Endometrial microvascular endothelial cells (primary cell): Measurements from ENCODE around the gene BCL2L13. TPM values are rescaled to one million over a fixed set of nuclear protein-coding genes. Genes with fewer than 3 reads are reported as not detected.

ENCODE experiments used
- in situ Hi-C: cut with HindIII; loops from 2 replicates; pipeline ENCODE4 v1.10.0; 2017; ENCODE audit warnings: low sequenced_read_pairs, low pct_unique_long_range_greater_than_20kb; ENCODE audit errors: inconsistent ontology term
- total RNA-seq: library from RNA; depleted of rRNA; stranded (reverse); fragments of >200 nt; gene quantifications from one replicate; pipeline ENCODE4 v1.2.3, GENCODE V29; 2015; ENCODE audit errors: inconsistent ontology term

Gene BCL2L13, protein sequence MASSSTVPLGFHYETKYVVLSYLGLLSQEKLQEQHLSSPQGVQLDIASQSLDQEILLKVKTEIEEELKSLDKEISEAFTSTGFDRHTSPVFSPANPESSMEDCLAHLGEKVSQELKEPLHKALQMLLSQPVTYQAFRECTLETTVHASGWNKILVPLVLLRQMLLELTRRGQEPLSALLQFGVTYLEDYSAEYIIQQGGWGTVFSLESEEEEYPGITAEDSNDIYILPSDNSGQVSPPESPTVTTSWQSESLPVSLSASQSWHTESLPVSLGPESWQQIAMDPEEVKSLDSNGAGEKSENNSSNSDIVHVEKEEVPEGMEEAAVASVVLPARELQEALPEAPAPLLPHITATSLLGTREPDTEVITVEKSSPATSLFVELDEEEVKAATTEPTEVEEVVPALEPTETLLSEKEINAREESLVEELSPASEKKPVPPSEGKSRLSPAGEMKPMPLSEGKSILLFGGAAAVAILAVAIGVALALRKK
- total RNA-seq = 78.2 TPM

DNA sequence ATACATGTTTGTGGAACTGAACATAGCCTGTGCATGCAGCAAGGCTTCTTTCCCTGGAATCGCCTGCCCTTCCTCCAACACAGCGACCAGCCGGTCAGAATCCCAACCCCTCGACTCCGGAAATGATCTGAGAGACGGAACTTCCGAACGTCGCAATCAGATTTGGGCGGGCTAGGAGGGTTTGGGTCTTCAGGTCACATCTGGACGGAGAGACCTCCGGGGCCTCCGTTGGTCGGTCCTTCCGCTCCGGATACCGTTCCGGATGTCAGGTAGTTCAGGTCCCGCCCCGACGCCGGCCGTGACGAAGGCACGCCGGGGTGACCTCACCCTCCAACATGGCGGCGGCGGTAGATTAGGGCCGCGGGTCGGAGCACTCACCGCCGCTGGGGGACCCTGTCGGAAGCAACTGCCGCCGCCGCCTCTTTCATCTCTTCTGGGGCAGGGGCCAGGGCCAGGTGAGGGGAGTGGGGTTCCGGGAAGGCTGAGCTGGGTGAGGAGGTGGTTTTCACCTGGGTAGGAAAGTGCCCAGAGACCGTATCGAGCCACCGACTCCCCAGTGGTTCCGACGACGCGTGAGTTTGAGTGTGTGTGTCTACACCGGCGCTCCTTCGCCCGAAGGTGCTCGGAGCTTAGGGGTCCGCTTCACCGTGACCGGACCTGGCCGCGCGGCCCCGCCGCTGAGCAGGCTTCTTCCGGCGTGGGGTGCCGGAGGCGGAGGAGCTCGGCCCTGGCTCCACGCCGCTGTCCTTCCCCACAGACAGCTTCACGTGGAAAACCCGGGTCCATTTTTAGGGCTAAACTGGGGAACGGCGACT, at the start of gene BCL2L13:
Gene BCL2L13 (plus strand): TSS at position 326 of the 815 bp plus-strand sequence. CDS start 16,955 bp downstream, outside the sequence.
- in situ Hi-C loops = no loop called here

DNA sequence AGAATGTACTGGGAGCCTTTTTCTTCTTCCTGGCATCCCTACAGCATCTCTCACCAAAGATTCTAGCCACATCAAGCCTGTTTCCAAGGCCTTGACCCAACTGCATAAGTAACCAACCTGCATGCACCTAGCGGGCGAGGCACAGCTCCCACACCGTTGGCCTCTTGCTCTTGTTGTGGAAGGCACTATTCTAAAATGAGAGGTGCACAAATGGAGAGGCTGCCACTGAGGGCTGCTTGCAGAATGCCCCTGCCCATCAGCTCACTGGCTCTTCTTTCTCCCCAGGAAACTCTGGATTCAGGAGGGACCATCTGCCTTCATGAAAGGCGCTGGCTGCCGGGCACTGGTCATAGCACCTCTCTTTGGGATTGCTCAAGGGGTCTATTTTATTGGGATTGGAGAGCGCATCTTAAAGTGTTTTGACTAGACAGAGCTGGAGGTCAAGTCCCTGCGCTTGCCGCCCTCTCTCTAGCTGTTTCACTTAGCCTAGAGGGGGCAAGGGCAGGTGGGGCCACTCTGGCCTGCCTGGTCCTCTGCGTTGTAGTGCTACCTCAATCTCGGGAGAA, 48.7 kb upstream of the BCL2L13 start:
- in situ Hi-C loops = no loop called here

DNA sequence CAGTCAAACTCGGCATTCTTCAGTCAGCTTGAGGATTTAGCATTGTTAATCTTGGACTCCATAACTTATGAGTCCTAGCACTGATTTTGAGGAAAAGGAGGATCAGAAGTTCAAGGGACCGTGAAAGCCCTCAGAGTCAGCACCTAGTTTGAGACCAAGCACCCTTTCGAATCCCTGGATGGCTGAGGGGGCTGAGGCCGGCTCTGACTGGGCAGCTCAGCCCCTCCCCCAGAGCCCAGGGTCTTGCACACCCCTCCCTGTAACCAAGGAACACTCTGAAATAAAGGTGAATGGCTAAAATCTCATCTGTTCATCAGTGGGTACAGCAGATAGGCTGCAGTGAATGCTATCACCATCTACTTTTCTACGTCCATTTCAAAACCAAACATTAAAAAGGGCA, 48.0 kb upstream of the BCL2L13 start:
- in situ Hi-C loops = no loop called here

DNA sequence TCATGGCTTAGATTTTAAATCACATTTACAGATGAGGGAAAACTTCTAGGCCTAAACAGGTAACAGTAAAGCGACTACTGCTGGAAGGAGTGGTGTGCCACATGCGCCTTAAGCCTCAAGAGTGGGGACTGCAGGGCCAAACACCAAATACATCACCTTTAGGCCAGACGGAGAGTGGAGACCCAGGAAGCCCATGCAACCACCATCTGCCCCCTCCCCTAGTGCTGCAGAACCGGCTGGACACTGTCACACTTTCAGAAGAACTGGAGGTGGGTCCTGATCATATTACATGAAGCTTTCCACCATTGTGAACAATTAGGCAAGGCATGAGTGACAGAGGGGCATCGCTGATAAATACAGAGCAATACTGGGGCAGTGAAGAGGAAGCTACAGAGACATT, 46.4 kb upstream of the BCL2L13 start:
- in situ Hi-C loops = no loop called here

DNA sequence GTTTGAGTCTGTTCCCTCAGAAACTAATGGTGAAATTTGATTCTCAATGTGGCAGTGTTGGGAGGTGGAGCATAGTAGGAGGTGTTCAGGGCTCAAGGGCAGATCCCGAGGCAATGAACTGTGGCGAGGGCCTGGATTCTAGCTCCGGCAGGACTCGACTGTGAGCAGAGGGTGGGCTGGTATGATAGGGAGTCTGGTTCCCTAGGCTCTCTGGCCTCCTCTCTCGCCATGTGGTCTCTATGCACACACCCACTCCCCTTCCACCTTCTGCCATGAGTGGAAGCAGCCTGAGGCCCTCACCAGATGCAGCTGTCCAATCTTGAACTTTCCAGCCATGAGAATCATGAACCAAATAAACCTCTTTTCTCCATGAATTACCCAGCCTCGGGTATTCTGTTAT, 42.3 kb upstream of the BCL2L13 start:
- in situ Hi-C loops = no loop called here

DNA sequence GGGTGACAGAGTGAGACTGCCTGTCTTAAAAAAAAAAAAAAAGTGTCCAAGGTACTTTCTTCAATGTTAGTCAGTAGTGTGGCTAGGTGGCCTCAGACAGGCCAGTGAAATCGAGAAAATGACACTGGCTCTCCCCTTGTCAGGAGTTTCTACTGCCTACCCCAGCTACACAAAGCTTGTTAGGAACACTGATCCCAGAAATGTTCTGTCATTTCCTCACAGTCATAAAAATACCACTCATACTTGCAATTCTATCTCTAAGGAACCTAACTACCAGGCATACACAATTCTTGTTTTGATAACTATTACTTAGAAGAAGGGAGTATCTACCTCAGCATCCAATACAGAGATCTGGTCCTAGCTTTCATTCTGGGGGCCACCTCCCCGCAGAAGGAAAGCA, 41.3 kb upstream of the BCL2L13 start:
- in situ Hi-C loops = no loop called here

DNA sequence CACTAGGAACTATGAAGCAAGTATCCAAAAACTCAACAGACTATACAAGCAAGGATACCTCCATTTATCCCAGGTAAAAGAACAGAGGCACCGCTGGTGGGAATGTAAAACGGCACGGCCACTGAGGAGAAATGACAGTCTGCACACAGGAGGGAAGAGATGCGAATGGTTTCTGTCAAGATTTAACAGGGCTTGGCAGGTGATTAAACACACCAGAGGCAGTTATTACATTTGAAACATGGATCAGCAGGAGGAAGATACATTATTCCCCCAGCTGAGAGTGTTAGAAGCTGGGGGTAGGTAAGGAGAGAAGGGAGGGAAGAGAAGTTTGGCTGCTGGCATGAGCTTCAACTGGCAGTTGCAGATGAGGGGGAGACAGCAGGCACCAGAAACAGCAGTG, 40.2 kb upstream of the BCL2L13 start:
- in situ Hi-C loops = no loop called here

DNA sequence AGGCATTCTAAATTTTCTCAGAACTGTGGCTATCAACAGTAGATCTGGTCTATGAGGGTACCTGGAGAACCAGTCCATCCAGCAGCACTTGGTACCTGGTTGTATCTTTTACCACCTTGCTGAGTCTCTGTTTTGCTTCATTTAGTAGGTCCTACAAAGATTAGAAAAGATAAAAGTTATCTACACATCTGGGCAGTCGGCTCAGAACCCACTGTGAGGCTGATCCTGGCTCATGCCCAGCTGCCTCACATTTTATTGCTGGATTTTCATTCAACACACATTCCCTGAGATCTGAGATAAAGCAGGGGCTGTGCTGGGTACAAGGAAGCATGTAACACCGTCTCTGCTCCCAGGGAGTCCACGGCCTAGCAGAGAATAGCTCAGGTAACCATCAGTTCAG, 37.5 kb upstream of the BCL2L13 start:
- in situ Hi-C loops = no loop called here

DNA sequence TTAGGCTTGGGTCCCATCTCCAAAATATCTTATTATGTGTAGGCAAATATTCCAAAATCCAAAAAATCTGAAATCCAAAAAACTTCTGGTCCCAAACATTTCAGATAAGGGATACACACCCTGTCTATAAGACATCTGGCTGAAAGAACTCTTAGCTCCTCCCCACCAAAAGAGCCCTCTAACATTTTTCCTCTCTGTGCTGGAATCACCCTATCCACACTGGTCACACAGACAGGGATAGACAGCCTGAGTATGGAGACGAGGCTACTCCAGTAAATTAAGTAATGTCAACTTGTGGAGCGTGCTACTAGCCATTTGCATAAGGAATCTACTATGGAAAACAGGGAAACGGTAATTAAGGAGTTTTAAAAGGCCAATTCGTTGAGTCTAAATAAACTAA, 34.9 kb upstream of the BCL2L13 start:
- in situ Hi-C loops = no loop called here

DNA sequence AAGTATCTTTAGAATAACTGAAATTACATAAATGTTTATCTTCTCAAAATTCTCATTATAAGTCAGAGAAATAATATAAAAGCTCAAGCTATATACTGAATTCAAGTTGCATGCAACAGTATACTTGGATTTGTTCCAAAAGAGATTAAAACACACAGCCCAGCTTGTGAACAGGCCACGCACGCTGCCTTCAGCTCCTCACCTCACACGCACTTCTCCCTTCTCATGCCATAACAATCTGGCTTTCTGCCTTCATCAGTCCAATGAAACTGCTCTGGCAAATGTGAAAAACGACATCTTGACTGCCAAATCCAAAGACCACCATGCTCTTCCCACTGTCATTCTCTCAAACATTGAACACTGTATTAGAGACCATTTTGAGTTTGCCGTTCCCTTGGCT, 32.1 kb upstream of the BCL2L13 start:
- in situ Hi-C loops = no loop called here

DNA sequence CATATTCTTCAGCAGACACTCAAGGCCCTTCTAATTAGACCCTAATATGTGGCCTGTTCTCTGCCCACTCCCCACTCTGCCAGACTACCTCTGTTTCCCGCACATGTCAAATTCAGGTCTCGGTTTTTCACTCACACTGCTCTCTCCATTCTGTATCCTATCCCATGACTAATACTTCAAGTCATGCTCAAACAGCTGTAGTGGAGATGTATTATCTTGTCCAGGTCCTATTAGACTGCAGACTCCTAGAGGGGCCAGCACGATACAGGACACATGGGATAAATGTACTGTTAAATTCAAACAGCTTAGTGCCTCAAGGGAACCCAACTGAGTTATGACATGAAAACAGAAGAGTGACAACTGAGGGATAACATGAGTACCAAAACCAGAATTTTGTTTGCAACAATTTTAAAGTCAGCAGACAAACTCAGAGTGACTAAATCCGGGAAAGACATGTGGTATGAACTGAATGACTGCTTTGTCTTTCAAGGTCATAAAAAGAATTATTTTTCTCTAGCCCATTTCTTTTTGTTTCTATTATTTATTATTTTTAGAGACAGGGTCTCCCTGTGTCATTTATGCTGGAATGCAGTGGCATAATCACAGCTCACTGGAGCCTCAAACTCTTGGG, 30.6 kb upstream of the BCL2L13 start:
- in situ Hi-C loops = no loop called here

DNA sequence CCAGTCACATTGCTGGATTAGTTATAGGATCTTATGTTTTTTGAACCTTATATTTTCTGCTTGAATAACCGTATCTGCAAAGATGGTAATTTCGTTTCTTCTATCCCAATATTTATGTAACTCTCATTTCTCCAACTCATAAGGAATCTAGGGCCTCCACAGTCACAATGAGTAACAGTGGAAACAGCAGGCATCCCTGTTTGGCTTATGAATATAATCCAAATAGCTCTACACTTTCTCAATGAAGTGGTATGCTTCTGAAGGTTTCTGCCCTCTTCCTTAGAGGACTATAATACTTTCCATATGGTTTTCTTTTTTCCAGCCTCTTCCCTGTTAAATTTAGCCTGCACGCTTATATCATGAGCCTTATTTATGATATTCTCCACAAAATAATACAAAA, 26.5 kb upstream of the BCL2L13 start:
- in situ Hi-C loops = no loop called here

DNA sequence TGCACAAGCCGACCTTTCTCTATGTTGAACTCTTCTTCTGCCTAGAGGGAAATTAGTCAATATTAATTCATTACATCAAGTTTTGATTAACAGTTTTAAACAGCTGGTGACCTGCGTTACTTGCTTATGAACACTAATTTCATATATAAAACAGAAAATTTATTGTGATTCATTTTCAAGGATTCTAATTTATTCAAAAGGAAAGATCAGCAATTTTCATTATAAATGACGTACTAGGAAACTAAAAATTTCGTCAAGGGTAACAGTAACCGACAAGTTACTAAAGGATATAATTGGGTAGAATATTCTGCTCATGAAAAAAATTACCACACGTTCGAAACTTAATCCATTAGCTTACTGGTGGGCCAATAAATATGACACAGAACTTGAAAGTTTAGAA, 25.3 kb upstream of the BCL2L13 start:
- in situ Hi-C loops = no loop called here

DNA sequence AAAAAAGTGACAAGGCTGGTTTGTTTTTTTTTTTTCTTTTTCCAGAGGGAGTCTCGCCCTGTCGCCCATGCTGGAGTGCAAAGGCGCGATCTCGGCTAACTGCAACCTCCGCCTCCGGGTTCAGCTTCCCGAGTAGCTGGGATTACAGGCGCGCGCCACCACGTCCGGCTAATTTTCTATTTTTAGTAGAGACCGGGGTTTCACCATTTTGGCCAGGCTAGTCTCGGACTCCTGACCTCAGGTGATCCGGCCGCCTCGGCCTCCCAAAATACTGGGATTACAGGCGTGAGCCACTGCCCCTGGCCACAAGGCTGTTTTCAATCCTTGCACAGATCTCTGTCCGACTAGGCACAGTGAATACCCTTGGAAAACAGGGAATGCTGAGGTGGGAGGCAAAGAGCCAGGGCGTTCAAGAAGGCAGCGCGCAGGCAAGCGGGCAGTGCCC, 10.6 kb upstream of the BCL2L13 start:
- in situ Hi-C loops = no loop called here

DNA sequence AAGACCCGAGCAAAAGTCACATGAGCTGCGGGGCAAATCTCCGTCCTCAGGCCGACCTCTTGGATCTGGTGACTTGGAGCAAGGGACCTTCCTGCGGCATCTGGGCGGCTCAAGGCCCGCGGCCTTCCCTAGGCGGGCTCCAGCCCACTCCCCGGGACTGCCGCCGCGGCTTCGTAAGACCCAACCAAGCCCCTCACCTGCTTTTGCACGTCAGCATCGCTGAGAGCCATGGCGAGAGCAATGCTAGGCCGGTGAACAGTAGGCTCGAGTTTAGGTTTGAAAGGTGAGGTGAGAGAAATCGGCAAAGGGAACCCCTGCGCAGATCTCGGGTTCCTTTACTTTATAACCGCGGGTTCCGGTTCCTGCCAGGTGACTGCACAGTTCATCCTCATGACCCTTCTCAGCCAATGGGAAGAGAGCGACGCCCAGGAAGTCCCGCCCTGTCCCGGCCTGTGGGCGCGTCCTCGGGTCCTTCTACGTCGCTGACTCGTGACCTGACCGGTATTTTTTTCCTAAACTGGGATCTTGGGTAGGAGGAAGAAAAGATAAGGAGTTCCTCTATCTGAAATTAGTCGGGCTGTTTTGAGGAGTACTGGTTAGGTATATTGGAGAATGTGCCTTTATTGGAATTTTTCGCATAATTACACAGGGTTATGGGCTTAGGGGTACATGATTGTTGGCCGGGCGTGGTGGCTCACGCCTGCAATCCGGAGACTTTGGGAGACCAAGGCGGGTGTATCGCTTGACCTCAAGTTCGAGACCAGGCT, 10.0 kb upstream of the BCL2L13 start, which contains the start of gene ATP6V1E1:
Gene ATP6V1E1 (minus strand): TSS at position 344 of the 767 bp plus-strand sequence. CDS start 114 bp downstream, at position 230.
- in situ Hi-C loops = no loop called here

DNA sequence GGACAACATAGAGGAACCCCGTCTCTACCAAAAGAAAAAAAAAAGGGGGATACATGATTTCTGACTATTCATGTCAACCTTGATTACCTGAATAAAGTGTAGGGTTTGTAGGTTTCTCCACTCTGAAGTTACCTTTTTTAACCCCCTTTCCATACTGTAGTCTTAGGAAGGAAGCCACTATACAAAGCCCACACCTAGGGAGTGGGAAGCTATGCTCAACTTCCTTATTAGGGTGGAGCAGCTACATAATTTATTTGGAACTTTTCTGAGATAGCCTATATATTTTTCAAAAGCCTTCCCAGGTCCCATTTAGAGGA, 9.4 kb upstream of the BCL2L13 start:
- in situ Hi-C loops = no loop called here

DNA sequence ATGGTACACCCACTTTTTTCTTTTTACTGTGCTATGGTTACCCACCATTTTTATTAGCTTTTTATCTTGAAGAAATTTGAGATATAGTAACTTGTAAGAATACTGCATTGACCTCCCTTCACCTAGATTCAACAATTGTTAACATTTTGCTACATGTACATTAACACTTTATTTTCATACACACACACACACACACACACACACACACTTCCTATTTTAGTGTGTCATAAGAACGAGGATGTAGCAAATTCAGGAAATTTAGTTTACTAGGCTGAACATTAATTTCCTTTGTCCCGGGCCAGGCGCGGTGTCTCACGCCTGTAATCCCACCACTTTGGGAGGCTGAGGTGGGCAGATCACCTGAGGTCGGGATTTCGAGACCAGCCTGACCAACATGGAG, 8.9 kb upstream of the BCL2L13 start:
- in situ Hi-C loops = no loop called here

DNA sequence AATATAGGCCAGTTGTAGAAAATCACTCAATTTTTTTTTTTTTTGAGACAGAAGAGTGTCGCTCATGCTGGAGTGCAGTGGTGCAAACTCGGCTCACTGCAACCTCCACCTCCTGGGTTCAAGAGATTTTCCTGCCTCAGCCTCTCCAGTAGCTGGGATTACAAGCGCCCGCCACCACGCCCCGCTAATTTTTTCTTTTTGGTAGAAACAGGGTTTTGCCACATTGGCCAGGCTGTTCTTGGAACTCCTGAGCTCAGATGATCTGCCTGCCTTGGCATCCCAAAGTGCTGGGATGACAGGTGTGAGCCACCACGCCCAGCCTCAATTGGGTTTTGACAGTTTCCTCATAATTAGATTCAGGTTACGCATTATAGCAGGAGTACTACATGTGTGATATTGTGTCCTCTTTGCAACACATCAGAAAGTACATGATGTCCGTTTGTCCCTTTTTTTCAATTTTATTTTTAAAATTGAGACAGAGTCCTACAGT, 7.4 kb upstream of the BCL2L13 start:
- in situ Hi-C loops = no loop called here
